Right lobe of liver (tissue), 4 donors: Measurements from ENCODE around the gene CDCP2.

Experiments
- CTCF ChIP-seq, 4 donors: fragments of 200-600 bp in 3 of 4; fragments of 450-650 bp in 1 of 4; IDR thresholded peaks; one replicate each; pipeline versions ENCODE4 v1.5.1 to v1.8.0; 2016 to 2022; ENCODE audit warnings: antibody characterized with exemption in 4 of 4, mild to moderate bottlenecking in 2 of 4
- POLR2A ChIP-seq: fragments of 450-650 bp; IDR thresholded peaks from one replicate; pipeline ENCODE4 v1.6.1; 2017; ENCODE audit warnings: antibody characterized with exemption, mild to moderate bottlenecking
- donor health status: DM: no; HTN: no; CAD: no.
- donor health status: DM: no; HTN: no; CAD: no.
- donor health status: DM: no; HTN: yes; CAD: no.

DNA sequence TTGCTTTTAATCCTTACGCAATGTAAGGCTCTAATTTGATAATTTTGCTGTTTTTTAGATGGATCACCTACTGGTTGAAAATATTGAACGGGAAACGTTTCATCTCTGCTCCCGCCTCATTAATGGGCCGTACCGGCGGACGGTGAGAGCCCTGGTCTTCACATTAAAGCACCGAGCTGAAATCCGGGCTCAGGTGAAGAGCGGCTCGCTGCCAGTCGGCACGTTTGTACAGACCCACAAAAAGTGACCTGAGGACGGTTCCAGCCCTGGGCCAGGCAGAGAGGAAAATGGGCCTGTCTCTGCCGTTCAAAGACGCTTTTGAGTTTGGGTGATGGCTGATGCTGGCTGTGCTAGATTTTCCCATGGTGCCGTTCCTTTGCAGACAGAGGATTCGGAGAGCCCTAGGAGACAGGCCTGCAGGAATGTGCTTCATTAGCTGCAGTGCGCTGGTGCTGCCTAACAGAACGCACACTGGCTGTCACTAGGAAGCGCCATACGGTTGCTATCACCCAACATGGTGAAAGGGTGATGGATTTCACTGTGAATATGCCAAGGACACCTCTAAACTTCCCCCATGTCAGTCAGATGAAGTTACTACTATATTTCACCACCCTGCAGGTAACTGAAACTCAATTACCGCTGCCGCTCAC, 56.4 kb downstream of the CDCP2 start:
- no peak for TF ChIP-seq CTCF (IDR thresholded peaks at IDR 0.05)
- TF ChIP-seq POLR2A: no peak
